Spleen (tissue), 11 donors: ENCODE results near the gene KLHL8. TPM values are rescaled to one million over a fixed set of nuclear protein-coding genes. Genes with fewer than 3 reads are reported as not detected.

ENCODE experiments used
- DNase-seq: peaks from one replicate; pipeline ENCODE4 v3.0.0-alpha.2; 2020
- H3K27ac ChIP-seq, 8 donors: fragments of 200-600 bp; sonication (generic) in 7 of 8; 1 replicate in 4 of 8; 2 replicates in 4 of 8; pipeline versions ENCODE4 v1.5.0 to v1.8.0; 2016 to 2021; ENCODE audit warnings: inconsistent platforms in 4 of 8, mild to moderate bottlenecking in 4 of 8, moderate library complexity in 1 of 8
- H3K27me3 ChIP-seq, 7 donors: fragments of 200-600 bp; sonication (generic) in 6 of 7; replicated peaks in 1 of 7; 1 replicate in 4 of 7; 2 replicates in 3 of 7; pipeline versions ENCODE4 v1.5.0 to v1.8.0; 2016 to 2021; ENCODE audit warnings: inconsistent platforms in 3 of 7, mild to moderate bottlenecking in 1 of 7
- H3K36me3 ChIP-seq, 6 donors: fragments of 200-600 bp; sonication (generic) in 5 of 6; 1 replicate in 4 of 6; 2 replicates in 2 of 6; pipeline versions ENCODE4 v1.5.0 to v1.8.0; 2016 to 2021; ENCODE audit warnings: inconsistent platforms in 2 of 6
- H3K4me1 ChIP-seq, 6 donors: fragments of 200-600 bp; sonication (generic) in 5 of 6; 1 replicate in 3 of 6; 2 replicates in 3 of 6; pipeline versions ENCODE4 v1.5.0 to v1.8.0; 2016 to 2021; ENCODE audit warnings: inconsistent platforms in 3 of 6
- H3K4me3 ChIP-seq, 8 donors: fragments of 200-600 bp; sonication (generic) in 7 of 8; 1 replicate in 4 of 8; 2 replicates in 4 of 8; pipeline versions ENCODE4 v1.5.0 to v1.8.0; 2016 to 2021; ENCODE audit warnings: inconsistent platforms in 4 of 8, mild to moderate bottlenecking in 4 of 8, moderate library complexity in 2 of 8
- H3K9me3 ChIP-seq, 8 donors: fragments of 200-600 bp; sonication (generic) in 7 of 8; 1 replicate in 4 of 8; 2 replicates in 4 of 8; pipeline versions ENCODE4 v1.5.0 to v1.8.0; 2016 to 2021; ENCODE audit warnings: inconsistent platforms in 4 of 8
- POLR2A ChIP-seq, 3 donors: fragments of 450-650 bp; IDR thresholded peaks; one replicate each; pipeline ENCODE4 v1.5.1; 2017; ENCODE audit warnings: antibody characterized with exemption in 3 of 3, mild to moderate bottlenecking in 1 of 3
- POLR2AphosphoS5 ChIP-seq, 3 donors: sonication (generic); formaldehyde crosslinking; IDR thresholded peaks; one replicate each; pipeline ENCODE4 v1.5.1; 2017; ENCODE audit warnings: antibody characterized with exemption in 3 of 3
- WGBS, 5 donors: extraction: QIAGEN DNeasy Blood & Tissue Kit in 3 of 5; methylation state at CpG; one replicate each; pipeline versions ENCODE4 v1.1.5 to v1.1.7; 2013 to 2018; 5-methylcytosine and 5-hydroxymethylcytosine counted together
- intact Hi-C: fragments of 100-400 bp; cut with DNase I; formaldehyde crosslinking; loops from one replicate; pipeline ENCODE4 v1.15.0; 2023; ENCODE audit warnings: low total_unique reads
- polyA plus RNA-seq, 3 donors: library from polyadenylated mRNA; stranded (reverse); fragments of 200-250 nt; gene quantifications; one replicate each; pipeline ENCODE4 v1.2.1, GENCODE V29; 2013
- total RNA-seq, 7 donors: library from RNA; depleted of rRNA in 3 of 7; stranded (reverse); fragments of >200 nt in 3 of 7; fragmentation: NEBNext Ultra II Directional in 4 of 7; extraction: Animal tissue kit (Norgen Biotek cat#: 25700) in 4 of 7; gene quantifications; one replicate each; pipeline versions ENCODE4 v1.1.0 to v1.2.1, GENCODE V29; 2016 to 2021
- TF ChIP-seq, protein P1 (sequence below), 11 experiments: fragments of 200-600 bp in 7 of 11; fragments of 450-650 bp in 4 of 11; sonication (generic) in 4 of 11; IDR thresholded peaks in 8 of 11; conservative IDR thresholded peaks in 3 of 11; 1 replicate in 7 of 11; 2 replicates in 4 of 11; pipeline versions ENCODE4 v1.4.0 to v1.8.0; 2016 to 2021; ENCODE audit warnings: antibody characterized with exemption in 11 of 11, inconsistent platforms in 4 of 11, mild to moderate bottlenecking in 1 of 11
- donor health status: healthy with polysubstance abuse.
- donor health status: DM: no; HTN: no; CAD: no; lungs with moderate emphysema.
- donor health status: DM: no; HTN: no; CAD: no.
- donor health status: Bipolar disorder and iron deficiency.
- donor health status: healthy.
- donor health status: DM: no; HTN: no; CAD: no.
- donor health status: DM: yes; HTN: yes; CAD: no.

The KLHL8 gene
- total and polyA plus RNA-seq, 10 donors: 2.6 to 17.6 (median 15.0) TPM

DNA sequence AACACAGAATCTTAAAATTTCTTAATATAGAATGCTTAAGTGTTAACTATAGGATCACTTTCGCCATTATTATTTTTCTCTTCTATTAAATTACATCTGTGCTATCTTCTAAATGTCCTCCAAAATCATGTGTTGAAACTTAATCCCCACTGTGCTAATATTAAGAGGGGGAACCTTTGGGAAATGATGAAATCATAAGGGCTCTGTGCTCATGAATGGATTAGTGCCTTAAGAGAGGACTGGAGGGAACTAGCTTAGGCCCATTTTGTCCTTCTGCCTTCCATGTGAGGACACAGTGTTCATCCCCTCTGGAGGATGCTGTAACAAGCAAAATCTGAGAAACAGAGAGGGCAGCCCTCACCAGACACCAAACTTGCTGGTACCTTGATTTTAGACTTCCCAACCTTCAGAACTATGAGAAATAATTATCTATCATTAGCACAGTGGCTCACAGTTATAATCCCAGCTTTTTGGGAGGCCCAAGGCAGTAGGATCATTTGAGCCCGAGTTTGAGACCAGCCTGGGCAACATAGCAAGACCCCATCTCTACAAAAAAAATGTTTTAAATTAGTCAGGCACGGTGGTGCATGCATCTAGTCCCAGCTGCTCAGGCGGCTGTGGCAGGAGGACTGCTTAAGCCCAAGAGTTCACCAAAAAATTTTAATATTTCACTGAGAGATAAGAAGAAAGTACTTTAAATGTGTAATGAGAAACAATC, 26.3 kb downstream of the KLHL8 start:
- 92 to 98% (median 94%) methylated on average over 4 of the region's 4 CpGs for WGBS, 5 donors
- peaks cover 0 to 12% (median 0%) of the 10 kb centered on the region in 6 donors for H3K36me3 ChIP-seq
- H3K27ac ChIP-seq: no peak overlapping the region
- peaks cover 0 to 9% (median 0%) of the 10 kb centered on the region in 6 donors for H3K4me1 ChIP-seq
- intact Hi-C loops: no loop called here
- H3K9me3 ChIP-seq: no peaks in the 10 kb centered on the region
- H3K4me3 ChIP-seq: no peak overlapping the region
- no peaks in the 10 kb centered on the region for H3K27me3 ChIP-seq
- TF ChIP-seq, protein P1, sequence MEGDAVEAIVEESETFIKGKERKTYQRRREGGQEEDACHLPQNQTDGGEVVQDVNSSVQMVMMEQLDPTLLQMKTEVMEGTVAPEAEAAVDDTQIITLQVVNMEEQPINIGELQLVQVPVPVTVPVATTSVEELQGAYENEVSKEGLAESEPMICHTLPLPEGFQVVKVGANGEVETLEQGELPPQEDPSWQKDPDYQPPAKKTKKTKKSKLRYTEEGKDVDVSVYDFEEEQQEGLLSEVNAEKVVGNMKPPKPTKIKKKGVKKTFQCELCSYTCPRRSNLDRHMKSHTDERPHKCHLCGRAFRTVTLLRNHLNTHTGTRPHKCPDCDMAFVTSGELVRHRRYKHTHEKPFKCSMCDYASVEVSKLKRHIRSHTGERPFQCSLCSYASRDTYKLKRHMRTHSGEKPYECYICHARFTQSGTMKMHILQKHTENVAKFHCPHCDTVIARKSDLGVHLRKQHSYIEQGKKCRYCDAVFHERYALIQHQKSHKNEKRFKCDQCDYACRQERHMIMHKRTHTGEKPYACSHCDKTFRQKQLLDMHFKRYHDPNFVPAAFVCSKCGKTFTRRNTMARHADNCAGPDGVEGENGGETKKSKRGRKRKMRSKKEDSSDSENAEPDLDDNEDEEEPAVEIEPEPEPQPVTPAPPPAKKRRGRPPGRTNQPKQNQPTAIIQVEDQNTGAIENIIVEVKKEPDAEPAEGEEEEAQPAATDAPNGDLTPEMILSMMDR (IDR thresholded peaks at IDR 0.05 in 8 of 11, conservative IDR thresholded peaks at IDR 0.05 in 3 of 11): no peak
- TF ChIP-seq POLR2AphosphoS5 (IDR thresholded peaks at IDR 0.05) (no peak), POLR2A (IDR thresholded peaks at IDR 0.05) (no peak)
- no peak for DNase-seq

DNA sequence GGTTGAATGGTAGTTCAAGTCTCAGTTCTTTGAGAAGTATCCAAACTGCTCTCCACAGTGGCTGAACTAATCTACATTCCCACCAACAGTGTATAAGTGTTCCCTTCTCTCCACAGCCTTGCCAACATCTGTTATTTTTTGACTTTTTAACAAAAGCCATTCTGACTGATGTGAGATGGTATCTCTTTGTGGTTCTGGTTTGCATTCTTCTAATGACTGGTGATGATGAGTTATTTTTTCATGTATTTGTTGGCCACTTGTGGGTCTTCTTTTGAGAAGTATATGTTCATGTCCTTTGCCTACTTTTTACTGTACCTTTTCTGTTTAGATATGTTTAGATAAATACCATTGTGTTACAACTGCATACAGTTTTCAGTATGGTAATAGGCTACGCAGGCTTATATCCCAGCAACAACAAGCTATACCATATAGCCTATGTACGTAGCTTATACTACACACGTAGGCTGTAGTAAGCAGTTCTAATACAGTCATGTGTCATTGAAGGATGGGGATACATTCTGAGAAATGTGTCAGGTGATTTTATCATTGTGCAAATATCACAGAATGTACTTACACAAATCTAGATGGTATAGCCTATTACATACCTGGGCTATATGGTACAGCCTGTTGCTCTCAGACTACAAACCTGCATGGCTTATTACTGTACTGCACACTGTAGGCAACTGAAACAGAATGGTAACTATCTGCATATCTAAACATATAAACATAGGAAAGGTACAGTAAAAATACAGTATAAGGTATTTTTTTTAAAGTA, 28.1 kb downstream of the KLHL8 start:
- 93 to 100% (median 98%) methylated on average over 3 of the region's 3 CpGs for WGBS, 5 donors
- Histone ChIP-seq H3K4me1 (peaks cover 0 to 5% (median 0%) of the 10 kb centered on the region in 6 donors), H3K36me3 (peaks cover 0 to 12% (median 0%) of the 10 kb centered on the region in 6 donors), H3K4me3 (no peak overlapping the region), H3K9me3 (no peaks in the 10 kb centered on the region), H3K27ac (no peak overlapping the region), H3K27me3 (no peaks in the 10 kb centered on the region)
- TF ChIP-seq, protein P1 (IDR thresholded peaks at IDR 0.05 in 8 of 11, conservative IDR thresholded peaks at IDR 0.05 in 3 of 11): no peak
- TF ChIP-seq POLR2AphosphoS5 (IDR thresholded peaks at IDR 0.05): no peak
- no peak for TF ChIP-seq POLR2A (IDR thresholded peaks at IDR 0.05)
- DNase-seq: no peak
- intact Hi-C loops: no loop called here

DNA sequence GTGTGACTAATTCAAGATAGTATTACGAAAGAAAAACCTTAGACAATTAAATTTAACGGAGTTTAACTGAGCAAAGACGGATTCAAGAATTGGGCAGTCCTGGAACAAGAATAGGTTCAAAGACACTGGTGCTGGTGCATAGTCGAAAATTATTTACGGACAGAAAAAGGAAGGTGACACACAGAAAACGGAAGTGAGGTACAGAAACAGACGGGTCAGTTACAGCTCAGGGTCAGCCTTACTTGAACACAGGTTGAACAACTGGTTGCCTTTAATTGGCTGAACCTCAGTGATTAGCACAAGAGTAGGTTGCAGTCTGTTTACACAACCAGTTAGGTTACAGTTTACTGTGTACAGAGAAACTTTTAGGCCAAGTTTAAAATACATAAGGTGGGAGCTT, 31.5 kb downstream of the KLHL8 start:
- Histone ChIP-seq H3K27ac (no peak overlapping the region), H3K36me3 (peaks cover 0 to 12% (median 0%) of the 10 kb centered on the region in 6 donors), H3K9me3 (no peaks in the 10 kb centered on the region), H3K27me3 (no peaks in the 10 kb centered on the region), H3K4me1 (no peaks in the 10 kb centered on the region), H3K4me3 (no peak overlapping the region)
- DNase-seq: no peak
- TF ChIP-seq POLR2A (IDR thresholded peaks at IDR 0.05) (no peak), POLR2AphosphoS5 (IDR thresholded peaks at IDR 0.05) (no peak)
- TF ChIP-seq, protein P1 (IDR thresholded peaks at IDR 0.05 in 8 of 11, conservative IDR thresholded peaks at IDR 0.05 in 3 of 11): no peak
- intact Hi-C loops: no loop called here
- WGBS, 5 donors: 89 to 95% (median 91%) methylated on average over 7 of the region's 7 CpGs

DNA sequence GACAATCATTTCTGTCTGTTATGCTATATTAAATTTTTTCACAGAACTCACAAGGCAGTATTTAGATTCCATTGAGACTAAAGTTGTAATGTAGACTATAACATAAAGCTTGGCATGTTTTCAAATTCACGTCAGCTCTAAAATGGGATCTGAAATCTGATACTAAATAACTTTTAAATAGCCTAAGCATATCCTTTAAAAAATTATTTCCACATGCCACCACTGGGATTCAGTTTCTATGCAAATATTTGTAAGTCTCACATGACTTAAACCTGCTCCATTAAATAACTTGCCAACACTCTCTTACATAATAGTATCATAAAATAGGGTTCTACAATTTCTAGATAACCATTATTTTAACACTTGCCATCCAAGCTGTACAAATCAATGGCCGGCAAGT, 32.4 kb downstream of the KLHL8 start:
- H3K4me3 ChIP-seq: no peak overlapping the region
- no peak overlapping the region for H3K27ac ChIP-seq
- DNase-seq: no peak
- WGBS, 5 donors: 81 to 96% (median 88%) methylated on average over 2 of the region's 2 CpGs
- no peaks in the 10 kb centered on the region for H3K9me3 ChIP-seq
- H3K36me3 ChIP-seq: peaks cover 0 to 12% (median 0%) of the 10 kb centered on the region in 6 donors
- TF ChIP-seq, protein P1 (IDR thresholded peaks at IDR 0.05 in 8 of 11, conservative IDR thresholded peaks at IDR 0.05 in 3 of 11): no peak
- TF ChIP-seq POLR2AphosphoS5 (IDR thresholded peaks at IDR 0.05): no peak
- no peak for TF ChIP-seq POLR2A (IDR thresholded peaks at IDR 0.05)
- H3K4me1 ChIP-seq: no peaks in the 10 kb centered on the region
- no peaks in the 10 kb centered on the region for H3K27me3 ChIP-seq
- intact Hi-C loops: no loop called here
